ENCODE measurements around the gene MGAT5.

MGAT5 gene

GRCh38 chr2:134238371-134238770, 15.5 kb upstream of the MGAT5 start (continued):
- TF ChIP-seq PRDM10 (tag by site-specific recombination; IDR thresholded peaks at IDR 0.05) = no peak
- TF ChIP-seq ZNF624 (tag by site-specific recombination; IDR thresholded peaks at IDR 0.05) = no peak
- TF ChIP-seq RBAK (tag by site-specific recombination; IDR thresholded peaks at IDR 0.05) = no peak
- TF ChIP-seq ZSCAN5A (tag by site-specific recombination; IDR thresholded peaks at IDR 0.05) = no peak

- Histone ChIP-seq H3K36me3 (ENCODE audit: control insufficient read depth in 2 of 2, insufficient read depth in 1 of 2, low read length in 2 of 2) (no peaks in the 10 kb centered on the region), H3K4me1 (ENCODE audit: control insufficient read depth, insufficient read depth, low read length) (no peaks in the 10 kb centered on the region), H3K4me3 (ENCODE audit: low read depth, low read length) (no peak overlapping the region), H3K27ac (ENCODE audit: extremely low read depth, low read depth, low read length) (no peak overlapping the region), H3K9me3 (ENCODE audit: control insufficient read depth, insufficient read depth, low read depth, low read length) (no peaks in the 10 kb centered on the region)
- CTCF ChIA-PET = interaction anchor here (0.6 to 1.2 kb wide), 7 partner anchors 11 to 1118 kb away, joined by 3 to 4 read pairs (median 3); no protein-coding TSS in a partner anchor
- POLR2A ChIA-PET = no interaction called here
- TF ChIP-seq ZFHX2 (tag by site-specific recombination; conservative IDR thresholded peaks at IDR 0.05) (no peak), ZNF302 (tag by site-specific recombination; IDR thresholded peaks at IDR 0.05; ENCODE audit: low read depth) (no peak), ZNF24 (tag by site-specific recombination; IDR thresholded peaks at IDR 0.05) (no peak), ZNF280C (tag by site-specific recombination; IDR thresholded peaks at IDR 0.05) (no peak), ZNF155 (tag by site-specific recombination; IDR thresholded peaks at IDR 0.05) (no peak), ZNF350 (tag by site-specific recombination; IDR thresholded peaks at IDR 0.05) (no peak), IKZF3 (tag by site-specific recombination; IDR thresholded peaks at IDR 0.05) (no peak), ZSCAN23 (tag by site-specific recombination; IDR thresholded peaks at IDR 0.05) (no peak), ZSCAN16 (tag by site-specific recombination; IDR thresholded peaks at IDR 0.05) (no peak), ZNF121 (tag by site-specific recombination; IDR thresholded peaks at IDR 0.05) (no peak), ZNF561 (tag by site-specific recombination; IDR thresholded peaks at IDR 0.05; ENCODE audit: borderline replicate concordance) (no peak), ZNF114 (tag by site-specific recombination; IDR thresholded peaks at IDR 0.05) (no peak), ZNF26 (tag by site-specific recombination; IDR thresholded peaks at IDR 0.05) (no peak), ZNF544 (tag by site-specific recombination; IDR thresholded peaks at IDR 0.05) (no peak), ZNF549 (tag by site-specific recombination; IDR thresholded peaks at IDR 0.05) (no peak), EGR2 (tag by site-specific recombination; IDR thresholded peaks at IDR 0.05; ENCODE audit: low read depth) (no peak), ZBTB44 (tag by site-specific recombination; IDR thresholded peaks at IDR 0.05) (no peak), ZNF776 (tag by site-specific recombination; IDR thresholded peaks at IDR 0.05; ENCODE audit: borderline replicate concordance) (no peak)
Measured at GRCh38 chr2:134240061-134240460, 13.8 kb upstream of the MGAT5 start.
